DOHH2 (cell line): Measurements from ENCODE around the gene SLC38A9.

Source experiments
- H3F3A ChIP-seq: fragments of 200-600 bp; sonication (generic), shearing (Covaris generic); 2 replicates; pipeline ENCODE4 v1.6.0; 2016; ENCODE audit warnings: antibody characterized with exemption, mild to moderate bottlenecking; ENCODE audit not compliant: control insufficient read depth, insufficient read depth
- H3K27ac ChIP-seq: fragments of 200-600 bp; sonication (generic); 2 replicates; pipeline ENCODE4 v1.5.1; 2014; ENCODE audit warnings: low read depth, mild to moderate bottlenecking, low read length, moderate library complexity
- H3K27me3 ChIP-seq: fragments of 200-600 bp; sonication (generic); 2 replicates; pipeline ENCODE4 v1.6.1; 2014; ENCODE audit warnings: mild to moderate bottlenecking, low read length, mixed read lengths; ENCODE audit not compliant: control insufficient read depth
- H3K36me3 ChIP-seq: fragments of 200-600 bp; sonication (generic); 2 replicates; pipeline ENCODE4 v1.6.1; 2014; ENCODE audit warnings: mild to moderate bottlenecking, low read length, moderate library complexity, mixed read lengths; ENCODE audit not compliant: control insufficient read depth
- H3K4me1 ChIP-seq: fragments of 200-600 bp; sonication (generic); 2 replicates; pipeline ENCODE4 v1.6.1; 2014; ENCODE audit warnings: mild to moderate bottlenecking, low read length, mixed read lengths; ENCODE audit not compliant: control insufficient read depth
- H3K4me2 ChIP-seq: fragments of 200-600 bp; sonication (generic); 2 replicates; pipeline ENCODE4 v1.6.0; 2014; ENCODE audit warnings: mild to moderate bottlenecking, low read length, moderate library complexity
- H3K4me3 ChIP-seq: fragments of 200-600 bp; sonication (generic); 2 replicates; pipeline ENCODE4 v1.5.1; 2014; ENCODE audit warnings: mild to moderate bottlenecking, low read length, mixed read lengths
- H3K79me2 ChIP-seq: fragments of 200-600 bp; sonication (generic); 2 replicates; pipeline ENCODE4 v1.6.1; 2014; ENCODE audit warnings: mild to moderate bottlenecking, low read length, mixed read lengths; ENCODE audit not compliant: control insufficient read depth
- H3K9me2 ChIP-seq: fragments of 200-600 bp; sonication (generic); replicated peaks from 2 replicates; pipeline ENCODE4 v1.6.1; 2014; ENCODE audit warnings: mild to moderate bottlenecking, low read length, mixed read lengths; ENCODE audit not compliant: control insufficient read depth
- H3K9me3 ChIP-seq: fragments of 200-600 bp; sonication (generic); 2 replicates; pipeline ENCODE4 v1.6.1; 2014; ENCODE audit warnings: antibody characterized with exemption, low read length, mixed read lengths; ENCODE audit not compliant: control insufficient read depth, insufficient read depth
- H4K20me1 ChIP-seq: fragments of 200-600 bp; sonication (generic); 2 replicates; pipeline ENCODE4 v1.6.0; 2014; ENCODE audit warnings: low read depth, mild to moderate bottlenecking, antibody characterized with exemption, low read length, moderate library complexity; ENCODE audit not compliant: control insufficient read depth, insufficient read depth
- EZH2phosphoT487 ChIP-seq: fragments of 200-600 bp; sonication (generic); IDR thresholded peaks from 2 replicates; pipeline ENCODE4 v1.6.1; 2017; ENCODE audit warnings: borderline replicate concordance, mild to moderate bottlenecking, antibody characterized with exemption, low read length, moderate library complexity, mixed read lengths
- TF ChIP-seq, protein P1 (sequence below): fragments of 200-600 bp; sonication (generic); IDR thresholded peaks from one replicate; pipeline ENCODE4 v1.5.1; 2014; ENCODE audit warnings: antibody characterized with exemption, mild to moderate bottlenecking, low read depth, low read length; ENCODE audit not compliant: poor library complexity, severe bottlenecking

SLC38A9 gene

GRCh38 chr5:55576661-55577060 is 135.5 kb downstream of the SLC38A9 start:
- Histone ChIP-seq H3K36me3 (no peaks in the 10 kb centered on the region), H3K9me3 (no peaks in the 10 kb centered on the region), H3K9me2 (no peaks in the 10 kb centered on the region), H3K4me3 (no peak overlapping the region), H3K4me2 (no peak overlapping the region), H3K4me1 (no peaks in the 10 kb centered on the region), H3K79me2 (no peaks in the 10 kb centered on the region), H4K20me1 (no peaks in the 10 kb centered on the region), H3K27ac (no peak overlapping the region), H3K27me3 (peaks cover 18% of the 10 kb centered on the region), H3F3A (no peaks in the 10 kb centered on the region)
- TF ChIP-seq, protein P1, sequence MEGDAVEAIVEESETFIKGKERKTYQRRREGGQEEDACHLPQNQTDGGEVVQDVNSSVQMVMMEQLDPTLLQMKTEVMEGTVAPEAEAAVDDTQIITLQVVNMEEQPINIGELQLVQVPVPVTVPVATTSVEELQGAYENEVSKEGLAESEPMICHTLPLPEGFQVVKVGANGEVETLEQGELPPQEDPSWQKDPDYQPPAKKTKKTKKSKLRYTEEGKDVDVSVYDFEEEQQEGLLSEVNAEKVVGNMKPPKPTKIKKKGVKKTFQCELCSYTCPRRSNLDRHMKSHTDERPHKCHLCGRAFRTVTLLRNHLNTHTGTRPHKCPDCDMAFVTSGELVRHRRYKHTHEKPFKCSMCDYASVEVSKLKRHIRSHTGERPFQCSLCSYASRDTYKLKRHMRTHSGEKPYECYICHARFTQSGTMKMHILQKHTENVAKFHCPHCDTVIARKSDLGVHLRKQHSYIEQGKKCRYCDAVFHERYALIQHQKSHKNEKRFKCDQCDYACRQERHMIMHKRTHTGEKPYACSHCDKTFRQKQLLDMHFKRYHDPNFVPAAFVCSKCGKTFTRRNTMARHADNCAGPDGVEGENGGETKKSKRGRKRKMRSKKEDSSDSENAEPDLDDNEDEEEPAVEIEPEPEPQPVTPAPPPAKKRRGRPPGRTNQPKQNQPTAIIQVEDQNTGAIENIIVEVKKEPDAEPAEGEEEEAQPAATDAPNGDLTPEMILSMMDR: no peak
- no peak for TF ChIP-seq EZH2phosphoT487
